Right renal cortex interstitium (tissue), 3 donors: Measurements from ENCODE around the gene MCOLN2. TPM values are rescaled to one million over a fixed set of nuclear protein-coding genes. Genes with fewer than 3 reads are reported as not detected.
"Not testable (repeated sequence)": the region's sequence is repeated elsewhere in the genome, so short reads cannot be mapped to it uniquely, and the experiment has no call there.

Experiments used
- DNase-seq, 3 donors: peaks; one replicate each; pipeline ENCODE4 v3.0.0-alpha.2; 2013; ENCODE audit warnings: low read depth in 3 of 3, low spot score in 2 of 3
- polyA plus RNA-seq, 3 donors: library from polyadenylated mRNA; unstranded; fragments of 120-200 nt; gene quantifications; one replicate each; pipeline ENCODE4 v1.2.1, GENCODE V29; 2013; ENCODE audit not compliant: insufficient read length in 3 of 3

The MCOLN2 gene
- polyA plus RNA-seq, 3 donors: 0.58 to 1.6 (median 0.64) TPM

DNA sequence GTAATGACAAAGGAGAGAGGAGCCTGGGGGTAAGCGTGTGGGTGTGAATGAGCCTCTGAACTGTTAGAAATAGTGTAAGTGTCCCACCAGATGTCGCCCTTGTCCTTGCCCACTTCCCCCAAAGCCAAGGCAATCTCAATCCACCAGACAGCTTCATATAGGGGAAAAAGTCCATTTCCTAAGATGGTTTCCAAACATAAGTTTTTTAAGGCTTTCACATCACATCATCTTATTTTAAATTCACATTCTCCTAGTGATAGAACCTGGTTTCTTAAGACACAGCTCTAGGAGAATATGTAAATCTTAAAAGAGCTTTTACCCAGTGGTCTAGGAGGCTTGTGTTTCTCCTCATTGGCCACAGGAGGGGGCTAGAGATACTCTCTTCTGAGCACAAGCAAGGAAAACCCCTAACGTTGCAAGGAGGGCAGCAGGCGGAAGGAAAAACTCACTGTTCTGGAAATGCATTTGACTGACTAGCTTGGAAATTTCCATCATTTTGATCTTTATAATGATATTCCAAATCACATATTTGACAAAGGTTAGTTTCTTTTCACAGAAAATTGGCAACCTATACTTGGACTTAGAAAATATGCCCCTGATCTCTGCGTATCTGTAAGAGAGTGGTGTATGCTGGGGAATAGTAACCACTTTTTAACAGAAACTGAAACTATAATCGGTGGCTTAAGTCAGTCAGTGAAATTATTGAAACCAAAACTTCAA, 52.0 kb downstream of the MCOLN2 start:
- peak; percentile 86 to 89 (median 89) for DNase-seq

GRCh38 chr1:84941843-84942242, 55.1 kb downstream of the MCOLN2 start:
- DNase-seq: no peak

- DNase-seq: no peak
These were observed 56.4 kb downstream of the MCOLN2 start for GRCh38 chr1:84940481-84940880.

DNA sequence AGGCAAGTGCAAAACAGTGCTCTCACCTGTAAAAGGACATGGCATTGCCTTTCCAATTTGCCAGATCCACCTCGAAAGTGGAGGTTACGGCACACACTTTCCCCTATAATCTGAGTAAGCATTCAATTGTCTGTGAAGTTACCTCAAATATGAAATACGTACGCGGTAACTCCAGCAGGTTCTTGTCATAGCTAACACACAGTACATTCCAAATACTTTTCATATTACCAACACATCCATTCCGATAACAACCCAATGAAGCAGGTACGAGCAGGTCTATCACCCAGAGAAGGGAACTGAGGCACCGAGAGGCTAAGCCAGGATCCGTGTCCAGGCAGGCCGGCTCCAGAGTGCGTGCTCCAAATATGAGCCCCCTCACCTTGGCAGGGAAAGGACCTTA, 57.2 kb downstream of the MCOLN2 start:
- no peak for DNase-seq

GRCh38 chr1:84939151-84939550, 57.8 kb downstream of the MCOLN2 start:
- no peak for DNase-seq

- peak; percentile 56 to 64 (median 56) for DNase-seq
These were observed 60.6 kb downstream of the MCOLN2 start for GRCh38 chr1:84936116-84936810.

DNA sequence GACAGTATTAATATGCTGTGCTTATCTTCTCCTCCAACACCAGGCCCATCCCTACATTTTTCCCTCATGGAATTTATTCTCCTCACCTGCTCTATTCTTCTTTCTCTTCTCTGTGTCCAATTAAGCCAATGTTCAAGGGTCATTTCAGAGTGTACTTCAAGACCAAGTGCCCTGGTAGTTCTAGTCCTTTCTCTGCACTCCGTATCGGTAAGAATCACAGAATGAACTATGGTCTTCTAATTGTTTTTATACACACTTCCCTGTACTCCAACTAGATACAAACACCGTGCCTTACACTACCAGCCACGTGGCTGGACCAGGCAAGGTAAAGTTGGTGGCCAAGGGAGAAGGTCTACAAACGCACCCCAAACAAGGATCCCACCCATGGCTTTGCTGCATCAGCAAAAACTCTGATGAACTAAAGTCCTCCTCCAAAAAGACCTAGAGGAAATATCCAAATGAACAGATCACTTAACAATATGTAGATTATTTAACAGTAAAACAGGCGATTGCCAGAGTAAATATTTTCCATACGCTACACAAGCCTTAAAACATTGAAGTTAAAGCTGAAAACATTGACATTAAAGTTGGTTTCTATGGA, 63.8 kb downstream of the MCOLN2 start:
- no peak for DNase-seq

DNA sequence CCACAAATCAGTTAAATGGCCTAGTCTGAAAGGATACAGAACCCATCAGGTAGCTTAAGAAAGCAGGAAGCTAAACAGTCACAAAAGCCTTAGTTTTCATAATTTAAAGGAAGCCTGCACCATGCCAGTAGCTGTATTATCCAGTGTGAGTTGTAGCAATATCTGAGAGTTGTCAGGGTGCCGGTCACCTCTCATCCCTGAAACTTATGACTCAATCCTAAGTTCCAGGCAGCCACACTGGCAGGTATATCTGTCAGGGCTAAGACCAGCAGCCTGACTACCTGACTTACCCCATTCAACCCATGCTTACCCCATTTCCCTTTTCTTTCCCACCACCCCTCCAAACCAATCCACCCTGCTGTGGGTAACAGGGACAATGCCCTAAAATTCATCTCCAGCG, 66.1 kb downstream of the MCOLN2 start:
- no peak for DNase-seq

- DNase-seq: no peak
These were observed 66.6 kb downstream of the MCOLN2 start for GRCh38 chr1:84930329-84930728.

- no peak for DNase-seq
These were observed 67.3 kb downstream of the MCOLN2 start for GRCh38 chr1:84929581-84929980.

GRCh38 chr1:84928979-84929378, 67.9 kb downstream of the MCOLN2 start:
- no peak for DNase-seq

DNA sequence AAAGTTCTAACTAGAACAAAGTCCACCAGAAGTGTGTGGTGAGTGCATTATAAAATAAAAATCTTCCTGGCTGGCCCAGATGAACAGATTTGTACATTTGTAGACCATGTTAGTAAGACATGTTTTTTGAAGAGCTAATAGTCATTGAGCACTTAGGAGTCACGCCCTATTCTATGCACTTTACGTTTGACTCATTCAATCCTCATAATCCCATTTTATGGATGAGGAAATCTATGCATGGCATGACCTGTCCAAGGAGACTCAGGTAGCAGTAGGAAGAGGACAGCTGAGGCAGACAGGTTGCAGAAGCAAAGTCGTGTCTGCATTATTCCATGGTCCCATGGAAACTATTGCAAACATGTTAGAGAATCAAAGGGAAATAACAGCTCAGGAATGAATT, 73.6 kb downstream of the MCOLN2 start:
- no peak for DNase-seq

DNA sequence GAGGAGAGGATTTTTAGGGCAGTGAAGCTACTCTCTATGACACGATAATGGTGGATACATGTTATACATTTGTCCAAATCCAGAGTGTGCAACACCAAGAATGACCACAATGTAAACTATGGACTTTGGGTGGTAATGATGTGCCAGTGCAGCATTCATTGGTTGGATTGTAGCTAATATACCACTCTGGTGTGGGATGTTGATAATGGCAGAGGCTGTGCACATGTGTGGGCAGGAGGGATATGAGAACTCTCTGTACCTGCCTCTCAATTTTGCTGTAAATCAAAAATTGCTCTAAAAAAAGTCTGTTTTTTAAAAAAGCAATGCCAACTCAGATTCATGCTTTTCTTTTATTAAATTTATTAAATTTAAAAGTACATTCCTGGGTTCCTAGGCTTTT, 76.8 kb downstream of the MCOLN2 start:
- no peak for DNase-seq

GRCh38 chr1:84919461-84919970, 77.4 kb downstream of the MCOLN2 start:
- no peak for DNase-seq

DNA sequence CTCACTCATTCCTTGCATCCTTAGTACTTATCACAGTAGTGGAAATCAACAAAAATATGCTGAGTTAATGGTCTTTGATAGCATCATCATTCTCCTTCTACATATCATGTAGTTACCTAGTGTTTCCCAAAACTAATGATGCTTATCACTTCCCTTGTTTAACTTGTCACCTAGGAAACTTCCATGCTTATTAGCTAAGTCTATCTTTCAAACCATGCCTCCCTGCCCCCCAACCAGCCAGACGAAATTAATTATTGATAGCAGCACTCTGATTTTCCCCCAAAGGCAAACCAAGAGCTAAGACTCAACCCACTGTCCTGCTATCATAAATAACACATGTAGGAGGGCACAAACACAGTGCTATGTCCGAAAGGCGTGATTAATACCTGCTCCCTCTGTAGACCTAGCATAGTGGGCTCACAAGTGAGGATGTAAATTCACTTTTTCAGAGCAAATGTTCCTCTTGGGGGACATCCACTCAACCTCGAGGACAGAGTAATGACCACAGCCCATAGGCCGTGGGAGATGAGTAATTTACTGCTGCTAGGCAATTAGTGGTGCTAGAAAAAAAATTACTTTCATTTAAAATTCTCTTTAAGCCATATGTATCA, 78.1 kb downstream of the MCOLN2 start:
- DNase-seq: no peak

GRCh38 chr1:84916897-84917296, 80.0 kb downstream of the MCOLN2 start:
- no peak for DNase-seq

- no peak for DNase-seq
These were observed 83.4 kb downstream of the MCOLN2 start for GRCh38 chr1:84913555-84913892.

DNA sequence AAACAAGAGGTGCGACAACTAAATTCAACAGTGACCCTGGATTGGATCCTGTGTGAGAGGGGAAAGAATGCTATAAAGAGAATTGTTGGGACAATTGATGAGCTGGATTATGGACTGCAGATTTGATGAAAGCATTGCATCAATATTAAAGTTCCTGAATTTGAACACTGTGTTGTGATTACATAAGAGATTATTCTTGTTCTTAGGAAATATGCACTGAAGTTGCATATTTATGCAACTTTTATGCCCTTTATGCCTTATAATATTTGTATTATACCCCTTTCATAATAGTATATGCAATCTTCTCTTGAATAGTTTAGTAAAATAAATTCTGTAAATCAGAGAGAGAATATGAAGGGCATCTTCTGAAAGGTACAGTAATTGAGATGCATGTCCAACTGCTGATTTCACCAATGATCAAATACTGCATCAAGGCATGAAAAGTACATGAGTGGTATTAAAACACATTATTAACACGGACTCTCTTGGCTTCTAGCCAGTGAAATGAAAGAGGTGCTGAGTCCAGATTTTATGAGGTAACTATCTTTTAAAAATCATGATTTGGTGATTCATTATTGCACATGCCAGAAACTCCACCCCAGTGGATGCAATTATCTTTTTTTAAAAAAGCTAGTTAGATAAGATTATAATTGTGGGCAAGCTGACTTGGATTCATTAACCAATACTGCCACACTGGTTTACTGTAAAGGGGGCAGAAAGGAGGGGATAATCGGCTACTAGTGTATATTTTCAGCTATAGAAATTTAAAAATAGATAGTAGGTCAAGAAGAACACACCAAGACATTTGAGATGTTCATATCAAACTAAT, 84.0 kb downstream of the MCOLN2 start:
- no peak for DNase-seq

DNA sequence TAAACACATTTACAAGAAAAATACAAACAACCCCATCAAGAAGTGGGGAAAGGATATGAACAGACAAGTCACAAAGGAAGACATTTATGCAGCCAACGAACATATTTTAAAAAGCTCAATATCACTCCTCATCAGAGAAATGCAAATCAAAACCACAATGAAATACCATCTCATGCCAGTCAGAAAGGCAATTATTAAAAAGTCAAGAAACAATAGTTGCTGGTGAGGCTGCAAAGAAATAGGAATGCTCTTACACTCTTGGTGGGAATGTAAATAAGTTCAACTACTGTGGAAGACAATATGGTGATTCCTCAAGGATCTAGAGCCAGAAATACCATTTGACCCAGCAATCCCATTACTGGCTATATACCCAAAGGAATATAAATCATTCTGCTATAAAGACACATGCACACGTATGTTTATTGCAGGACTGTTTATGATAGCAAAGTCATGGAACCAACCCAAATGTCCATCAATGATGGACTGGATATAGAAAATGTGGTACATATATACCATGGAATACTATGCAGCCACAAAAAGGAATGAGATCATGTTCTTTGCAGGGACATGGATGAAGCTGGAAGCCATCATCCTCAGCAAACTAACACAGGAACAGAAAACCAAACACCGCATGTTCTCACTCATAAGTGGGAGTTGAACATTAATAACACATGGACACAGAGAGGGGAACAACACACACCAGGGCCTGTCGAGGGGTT, 88.0 kb downstream of the MCOLN2 start:
- not testable (repeated sequence) for DNase-seq
